GM18909 (cell line): Measurements from ENCODE around the gene IFIH1.

ENCODE experiments used
- ATAC-seq: cut with Tn5 transposase; IDR thresholded peaks from one replicate; pipeline ENCODE4 v1.9.1; 2021; ENCODE audit warnings: mild to moderate bottlenecking; ENCODE audit not compliant: unreplicated experiment, poor library complexity

The IFIH1 gene

DNA sequence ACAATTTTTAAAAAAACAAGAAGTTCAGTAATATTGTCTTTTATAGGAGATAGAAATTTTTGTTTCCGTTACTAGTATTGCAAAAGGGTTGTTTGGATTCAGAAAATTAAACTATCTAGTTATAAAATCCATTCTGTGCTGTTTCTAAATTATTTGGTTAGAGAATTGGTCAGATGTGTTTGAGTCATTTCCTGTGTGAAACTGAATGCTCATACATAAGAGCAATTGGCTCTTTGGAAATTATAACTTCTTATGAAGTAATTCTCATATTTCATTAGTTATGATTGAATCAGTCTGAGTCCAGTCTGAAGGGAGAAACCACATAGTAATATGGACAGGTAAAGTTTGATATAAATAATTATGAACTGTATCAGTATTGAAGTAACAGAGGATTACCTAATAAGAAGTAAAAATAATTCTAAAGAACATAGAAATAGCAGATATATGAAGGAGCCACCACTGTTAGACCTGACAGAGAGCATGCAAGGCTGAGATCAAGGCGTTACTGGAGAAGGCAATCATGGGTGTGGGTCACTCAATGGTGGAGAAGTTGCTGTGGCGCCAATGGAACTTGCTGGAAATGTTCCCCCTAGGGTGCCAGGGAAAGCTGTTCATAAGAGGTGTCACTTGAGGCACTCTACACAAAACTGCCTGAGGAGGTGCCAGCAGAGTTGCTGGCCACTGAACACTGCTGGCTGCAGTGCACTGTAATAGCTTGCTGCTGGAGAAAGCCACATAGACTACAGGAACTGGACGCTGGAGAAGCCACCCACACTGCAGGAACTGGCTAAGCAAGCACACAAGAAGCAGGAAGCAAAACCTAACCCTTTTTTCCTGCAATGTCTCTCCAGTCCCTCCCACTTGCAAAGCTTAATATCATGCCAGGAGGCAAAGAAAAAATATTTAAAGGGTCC is 57.2 kb downstream of the IFIH1 start:
- ATAC-seq, result peak; percentile 72

DNA sequence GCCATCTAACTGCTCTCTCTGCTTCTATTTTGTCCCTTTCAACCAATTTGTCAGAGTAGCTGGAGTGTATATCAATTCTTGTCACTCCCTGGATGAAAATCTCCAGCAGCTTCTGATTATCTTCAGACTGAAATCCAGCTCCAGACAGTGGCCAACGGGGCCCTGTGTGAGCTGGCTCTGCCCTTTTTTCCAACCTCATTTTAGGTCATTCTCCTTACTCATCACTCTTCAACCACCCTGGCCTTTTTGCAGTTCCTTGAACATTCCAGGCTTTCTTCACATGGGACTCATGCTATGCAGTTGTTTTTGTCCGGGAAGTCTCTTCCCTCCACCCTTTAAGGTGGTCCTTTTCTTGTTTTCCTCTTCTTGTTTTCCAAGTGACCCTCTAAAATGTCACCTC is 59.8 kb downstream of the IFIH1 start:
- no peak for ATAC-seq

GRCh38 chr2:162258169-162258568 is 60.3 kb downstream of the IFIH1 start:
- ATAC-seq, result no peak

GRCh38 chr2:162257425-162257824 is 61.1 kb downstream of the IFIH1 start:
- no peak for ATAC-seq

- ATAC-seq, result no peak
Observed at GRCh38 chr2:162256591-162256991, 61.9 kb downstream of the IFIH1 start.

DNA sequence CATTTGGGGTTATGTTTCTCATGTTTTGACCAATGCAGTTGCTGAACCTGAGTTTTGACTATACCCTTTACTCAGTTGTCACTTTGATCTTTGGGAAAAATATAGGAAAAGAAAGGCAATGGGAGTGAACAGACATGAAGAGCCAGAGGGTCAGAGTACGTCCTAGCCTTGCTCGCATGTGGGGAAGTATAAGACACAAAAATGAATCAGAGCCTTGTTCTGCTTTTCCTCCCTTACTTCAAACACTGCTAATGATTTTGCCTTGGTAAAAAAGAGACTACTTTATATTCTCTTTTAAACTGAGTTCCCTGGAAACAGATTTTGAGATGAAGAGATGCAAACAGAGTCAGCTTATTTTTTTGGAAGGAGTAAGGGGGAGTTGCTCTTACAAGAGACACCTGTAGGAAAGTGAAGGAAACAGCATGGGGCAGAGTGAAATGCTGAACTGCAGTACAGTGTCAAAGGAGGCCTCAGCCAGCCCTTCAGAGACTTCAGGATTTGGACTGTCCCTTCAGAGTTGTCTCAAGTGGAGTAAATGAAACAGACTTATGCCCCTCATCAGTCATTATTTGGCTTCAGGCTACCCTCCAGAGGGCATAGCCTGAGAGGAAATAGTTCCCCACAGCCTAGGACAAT is 64.1 kb downstream of the IFIH1 start:
- ATAC-seq, result no peak

DNA sequence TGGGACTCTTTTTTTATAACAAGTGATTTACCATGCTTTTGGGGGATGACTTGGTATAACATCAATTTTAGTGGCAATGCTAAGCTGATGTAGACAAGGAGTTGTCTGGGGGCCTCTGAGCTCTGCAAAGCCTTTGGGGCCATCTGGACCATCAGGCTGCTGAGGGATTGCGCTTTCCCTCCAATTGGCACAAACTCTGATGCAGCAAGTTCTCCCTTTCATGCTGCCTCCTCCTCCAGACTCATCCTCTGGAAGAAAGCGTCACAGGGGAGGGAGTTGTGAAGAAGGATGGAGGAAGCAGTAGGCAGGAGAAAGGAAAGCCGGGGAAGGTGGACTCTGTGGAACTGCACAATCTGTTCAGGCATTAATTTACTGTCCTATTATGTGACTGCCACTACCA is 65.0 kb downstream of the IFIH1 start:
- ATAC-seq, result no peak

DNA sequence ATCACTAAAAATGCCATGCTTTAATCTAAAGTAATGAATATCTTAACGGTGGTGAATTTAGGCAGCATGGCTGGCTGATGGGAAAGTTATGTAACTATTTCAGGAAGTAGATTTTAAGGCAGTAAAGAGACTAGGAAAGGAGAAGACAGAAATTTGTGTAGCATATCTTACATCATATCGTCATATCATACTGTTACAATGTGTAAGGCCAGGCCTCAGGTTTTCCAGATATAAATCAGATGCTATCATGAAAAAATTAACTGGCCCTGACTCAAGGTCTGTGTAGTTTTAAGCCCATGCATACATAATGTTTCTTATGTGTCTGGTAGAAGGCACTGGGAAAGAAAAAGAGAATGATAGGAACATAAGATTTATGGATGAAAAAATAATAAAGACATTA is 66.3 kb downstream of the IFIH1 start:
- ATAC-seq, result no peak

DNA sequence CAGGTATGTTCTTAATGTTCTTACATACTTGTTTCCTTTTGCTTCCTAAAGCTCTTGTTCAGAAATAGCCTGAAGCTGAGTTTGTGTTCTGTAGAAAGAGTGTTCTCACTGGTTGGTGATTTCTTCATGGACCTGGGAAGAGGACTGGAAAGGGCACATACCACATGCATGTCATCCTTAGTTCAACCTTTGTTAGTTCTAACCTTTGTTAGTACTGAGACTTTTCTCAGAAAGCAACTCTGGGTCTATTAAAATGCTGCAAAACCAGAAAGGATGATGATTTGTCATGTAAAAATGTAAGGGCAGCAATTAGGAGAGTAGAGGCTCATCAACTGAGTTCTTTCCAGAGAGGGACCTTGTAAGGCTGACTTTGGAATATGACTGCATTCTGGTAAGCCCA is 72.7 kb downstream of the IFIH1 start:
- no peak for ATAC-seq

DNA sequence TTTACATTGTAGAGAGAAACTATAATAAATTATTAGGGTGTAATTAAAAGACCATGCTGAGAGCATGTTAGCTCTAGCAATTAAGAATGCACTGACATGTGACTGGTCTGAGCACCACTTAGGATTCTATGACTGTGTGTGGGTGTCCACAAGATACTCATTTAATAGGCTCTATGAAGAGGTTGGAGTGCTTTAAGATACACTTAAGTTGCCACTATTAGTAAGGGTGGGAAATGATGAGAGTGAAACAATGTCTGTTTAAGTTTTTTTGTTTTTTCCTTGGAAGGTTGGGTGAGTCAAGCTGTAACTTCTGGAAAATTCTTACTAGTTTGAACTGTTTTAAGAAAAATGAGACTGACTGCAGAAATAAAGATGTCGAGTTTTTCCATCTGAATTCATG is 73.4 kb downstream of the IFIH1 start:
- ATAC-seq, result no peak

- no peak for ATAC-seq
Observed at GRCh38 chr2:162244541-162245031, 73.9 kb downstream of the IFIH1 start.

- ATAC-seq, result no peak
Observed at GRCh38 chr2:162243715-162244114, 74.8 kb downstream of the IFIH1 start.

GRCh38 chr2:162243294-162243693 is 75.2 kb downstream of the IFIH1 start, which contains the start of gene FAP:
Gene FAP (minus strand): TSS chr2:162243445. CDS start chr2:162243327, 118 bp downstream.
- ATAC-seq, result no peak

- ATAC-seq, result no peak
Observed at GRCh38 chr2:162242586-162243280, 75.8 kb downstream of the IFIH1 start.

DNA sequence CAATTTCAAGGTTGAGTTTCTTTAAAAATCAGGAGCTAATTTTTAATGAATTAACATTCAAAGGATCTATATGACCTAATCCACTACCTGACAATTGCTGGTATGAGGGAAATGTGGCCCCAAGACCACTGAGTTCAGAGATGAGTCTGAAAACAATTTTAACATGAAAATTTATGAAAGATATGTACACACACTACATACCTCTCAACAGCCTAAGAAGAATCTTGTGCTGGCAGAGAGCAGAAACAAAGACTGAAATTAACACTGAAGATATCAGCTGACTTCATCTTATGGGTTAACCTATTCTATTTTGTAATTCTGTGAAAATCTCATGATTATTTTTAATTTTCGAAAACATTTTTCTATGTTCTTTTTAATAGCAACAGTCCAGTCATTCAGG is 76.9 kb downstream of the IFIH1 start:
- ATAC-seq, result no peak

DNA sequence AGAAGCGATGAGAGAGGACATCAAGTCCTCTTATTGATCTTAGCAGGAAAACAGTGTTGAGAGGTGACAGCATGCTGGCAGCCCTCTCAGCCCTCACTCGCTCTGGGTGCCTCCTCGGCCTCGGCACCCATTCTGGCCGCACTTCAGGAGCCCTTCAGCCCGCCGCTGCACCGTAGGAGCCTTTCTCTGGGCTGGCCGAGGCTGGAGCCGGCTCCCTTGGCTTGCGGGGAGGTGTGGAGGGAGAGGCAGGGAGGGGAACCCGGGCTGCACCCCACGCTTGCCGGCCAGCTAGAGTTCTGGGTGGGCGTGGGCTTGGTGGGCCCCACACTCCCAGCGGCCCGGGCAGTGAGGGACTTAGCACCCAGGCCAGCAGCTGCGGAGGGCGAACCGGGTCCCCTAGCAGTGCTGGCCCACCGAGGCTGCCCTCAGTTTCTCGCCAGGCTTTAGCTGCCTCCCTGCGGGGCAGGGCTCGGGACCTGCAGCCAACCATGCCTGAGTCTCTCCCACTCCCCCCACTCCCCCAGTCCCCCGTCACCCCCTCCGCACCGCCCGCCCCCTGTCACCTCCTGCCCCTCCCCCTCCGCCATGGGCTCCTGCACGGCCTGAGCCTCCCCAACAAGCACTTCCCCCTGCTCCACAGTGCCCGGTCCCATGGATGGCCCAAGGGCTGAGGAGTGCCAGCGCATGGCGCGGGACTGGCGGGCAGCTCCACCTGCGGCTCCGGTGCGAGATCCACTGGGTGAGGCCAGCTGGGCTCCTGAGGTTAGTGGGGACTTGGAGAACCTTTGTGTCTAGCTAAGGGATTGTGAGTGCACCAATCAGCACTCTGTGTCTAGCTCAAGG is 83.6 kb downstream of the IFIH1 start:
- ATAC-seq, result no peak

DNA sequence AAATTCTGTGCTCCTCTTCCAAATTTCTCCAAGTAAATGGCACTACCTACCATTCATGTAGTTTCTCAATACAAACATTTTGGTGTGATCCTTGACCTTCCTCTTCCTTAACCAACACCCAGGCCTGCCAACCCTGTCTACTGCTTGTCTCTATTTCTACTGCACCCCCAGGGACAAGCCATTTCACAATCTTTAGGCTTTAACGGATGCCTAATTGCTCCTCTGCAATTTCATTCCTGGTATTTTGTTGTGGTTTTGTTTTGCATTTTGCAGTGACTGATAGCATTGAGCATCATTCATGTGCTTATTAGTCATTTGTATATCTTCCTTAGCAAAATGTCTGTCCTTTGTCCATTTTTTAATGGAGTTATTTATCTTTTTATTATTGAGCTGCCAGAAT is 85.3 kb downstream of the IFIH1 start:
- ATAC-seq, result no peak

GRCh38 chr2:162232671-162233070 is 85.8 kb downstream of the IFIH1 start:
- no peak for ATAC-seq

GRCh38 chr2:162232027-162232426 is 86.5 kb downstream of the IFIH1 start:
- no peak for ATAC-seq

DNA sequence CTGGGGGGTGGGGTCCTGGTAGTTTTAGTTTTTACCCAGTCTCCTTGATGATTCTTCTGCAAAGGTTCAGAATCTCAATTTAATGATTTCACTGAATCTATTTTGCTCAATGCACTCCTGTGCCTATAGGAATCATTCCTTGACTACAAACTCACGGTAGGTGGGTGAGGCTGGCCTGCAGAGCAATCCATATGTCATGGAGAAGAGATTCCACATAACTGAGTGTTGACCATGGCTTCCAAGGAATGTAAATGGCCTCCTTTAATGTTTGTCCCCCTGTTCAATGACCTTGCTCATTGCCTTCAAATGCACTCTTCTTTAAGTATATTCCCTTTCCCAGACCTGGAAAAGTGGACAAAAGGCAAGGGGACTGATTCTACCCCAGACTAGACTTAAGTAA is 87.7 kb downstream of the IFIH1 start:
- no peak for ATAC-seq
